ENCODE data around the gene TMPRSS12.

- TF ChIP-seq, protein P1, sequence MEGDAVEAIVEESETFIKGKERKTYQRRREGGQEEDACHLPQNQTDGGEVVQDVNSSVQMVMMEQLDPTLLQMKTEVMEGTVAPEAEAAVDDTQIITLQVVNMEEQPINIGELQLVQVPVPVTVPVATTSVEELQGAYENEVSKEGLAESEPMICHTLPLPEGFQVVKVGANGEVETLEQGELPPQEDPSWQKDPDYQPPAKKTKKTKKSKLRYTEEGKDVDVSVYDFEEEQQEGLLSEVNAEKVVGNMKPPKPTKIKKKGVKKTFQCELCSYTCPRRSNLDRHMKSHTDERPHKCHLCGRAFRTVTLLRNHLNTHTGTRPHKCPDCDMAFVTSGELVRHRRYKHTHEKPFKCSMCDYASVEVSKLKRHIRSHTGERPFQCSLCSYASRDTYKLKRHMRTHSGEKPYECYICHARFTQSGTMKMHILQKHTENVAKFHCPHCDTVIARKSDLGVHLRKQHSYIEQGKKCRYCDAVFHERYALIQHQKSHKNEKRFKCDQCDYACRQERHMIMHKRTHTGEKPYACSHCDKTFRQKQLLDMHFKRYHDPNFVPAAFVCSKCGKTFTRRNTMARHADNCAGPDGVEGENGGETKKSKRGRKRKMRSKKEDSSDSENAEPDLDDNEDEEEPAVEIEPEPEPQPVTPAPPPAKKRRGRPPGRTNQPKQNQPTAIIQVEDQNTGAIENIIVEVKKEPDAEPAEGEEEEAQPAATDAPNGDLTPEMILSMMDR (IDR thresholded peaks at IDR 0.05), result no peak
- no peak for TF ChIP-seq POLR2A (IDR thresholded peaks at IDR 0.05)
Observed at GRCh38 chr12:50924131-50924438, 81.4 kb downstream of the TMPRSS12 start.
